Upper lobe of left lung (tissue), 4 donors: ENCODE data around the gene ADAP2.

ENCODE experiments used
- CTCF ChIP-seq, 6 experiments: fragments of 450-650 bp in 4 of 6; fragments of 200-600 bp in 2 of 6; sonication (generic) in 2 of 6; IDR thresholded peaks; one replicate each; pipeline ENCODE4 v1.5.1; 2016 to 2019; ENCODE audit warnings: antibody characterized with exemption in 6 of 6
- POLR2AphosphoS5 ChIP-seq, 2 donors: sonication (generic); formaldehyde crosslinking; IDR thresholded peaks; one replicate each; pipeline ENCODE4 v1.5.1; 2017; ENCODE audit warnings: antibody characterized with exemption in 2 of 2

- TF ChIP-seq CTCF (IDR thresholded peaks at IDR 0.05) (no peak), POLR2AphosphoS5 (IDR thresholded peaks at IDR 0.05) (no peak)
Observed at GRCh38 chr17:30997842-30998241, 76.1 kb downstream of the ADAP2 start.
